Natural killer cell (primary cell): ENCODE data around the gene IGSF23. TPM values are rescaled to one million over a fixed set of nuclear protein-coding genes. Genes with fewer than 3 reads are reported as not detected.

Experiments used
- ATAC-seq, 3 donors: fragments of 150-1000 bp in 2 of 3; fragments of 200-7000 bp in 1 of 3; cut with Tn5 transposase; 1 replicate in 1 of 3; 2 replicates in 2 of 3; pipeline ENCODE4 v1.10.0; 2021; ENCODE audit warnings: mild to moderate bottlenecking in 2 of 3, moderate library complexity in 2 of 3
- DNase-seq, 2 donors: peaks; one replicate each; pipeline versions ENCODE4 v3.0.0 to v3.0.0-alpha.2; 2013 to 2021; ENCODE audit warnings: mixed read lengths in 1 of 2
- H3K27ac ChIP-seq: one replicate; pipeline ENCODE4 v1.5.1; 2013; ENCODE audit warnings: mild to moderate bottlenecking, low read length
- H3K27me3 ChIP-seq: one replicate; pipeline ENCODE4 v1.6.1; 2013; ENCODE audit warnings: low read length; ENCODE audit not compliant: control insufficient read depth, insufficient read depth
- H3K36me3 ChIP-seq: one replicate; pipeline ENCODE4 v1.6.1; 2013; ENCODE audit warnings: low read length; ENCODE audit not compliant: control insufficient read depth, insufficient read depth
- H3K4me1 ChIP-seq: one replicate; pipeline ENCODE4 v1.6.1; 2013; ENCODE audit warnings: low read length; ENCODE audit not compliant: control insufficient read depth, insufficient read depth
- H3K4me3 ChIP-seq: one replicate; pipeline ENCODE4 v1.5.1; 2013; ENCODE audit warnings: low read length
- H3K9me3 ChIP-seq: one replicate; pipeline ENCODE4 v1.6.1; 2013; ENCODE audit warnings: low read length; ENCODE audit not compliant: control insufficient read depth, insufficient read depth
- H3K27ac Mint-ChIP-seq, 2 donors: one replicate each; pipeline ENCODE4 v1.8.0; 2022; ENCODE audit warnings: mild to moderate bottlenecking in 2 of 2, mixed read lengths in 2 of 2, moderate library complexity in 1 of 2
- H3K27me3 Mint-ChIP-seq, 2 donors: one replicate each; pipeline ENCODE4 v1.8.0; 2022; ENCODE audit warnings: low read depth in 2 of 2, mixed read lengths in 2 of 2
- H3K36me3 Mint-ChIP-seq: one replicate; pipeline ENCODE4 v1.8.0; 2022; ENCODE audit warnings: mixed read lengths
- H3K4me1 Mint-ChIP-seq, 2 donors: one replicate each; pipeline ENCODE4 v1.8.0; 2022; ENCODE audit warnings: mixed read lengths in 2 of 2
- H3K4me3 Mint-ChIP-seq: one replicate; pipeline ENCODE4 v1.8.0; 2022; ENCODE audit warnings: mild to moderate bottlenecking, moderate library complexity, mixed read lengths
- H3K9me3 Mint-ChIP-seq, 2 donors: one replicate each; pipeline ENCODE4 v1.8.0; 2022; ENCODE audit warnings: mixed read lengths in 2 of 2
- CTCF ChIP-seq: fragments of 200-600 bp; IDR thresholded peaks from one replicate; pipeline ENCODE4 v1.8.0; 2022; ENCODE audit warnings: antibody characterized with exemption
- WGBS: methylation state at CpG from one replicate; pipeline ENCODE4 v1.1.7; 2013; ENCODE audit warnings: missing lambda C conversion rate; ENCODE audit not compliant: insufficient coverage; 5-methylcytosine and 5-hydroxymethylcytosine counted together
- intact Hi-C: fragments of 100-400 bp; cut with micrococcal nuclease; formaldehyde crosslinking; loops from one replicate; pipeline ENCODE4 v1.14.2; 2022
- total RNA-seq, 4 donors: library from RNA; stranded (reverse); fragments of 120-200 nt in 1 of 4; gene quantifications; one replicate each; pipeline versions ENCODE4 v1.2.3 to v1.2.4, GENCODE V29; 2013 to 2022

The IGSF23 gene
- total RNA-seq, 3 donors from 2014 or later (not counting 1 experiment from before 2014, with no cell fraction given), result not detected

GRCh38 chr19:44672226-44672625, 58.9 kb downstream of the IGSF23 start:
- H3K9me3 Mint-ChIP-seq, result no peaks in the 10 kb centered on the region
- no peaks in the 10 kb centered on the region for H3K36me3 Mint-ChIP-seq
- no peak overlapping the region for H3K27ac Mint-ChIP-seq
- no peaks in the 10 kb centered on the region for H3K27me3 Mint-ChIP-seq
- WGBS, result 78% methylated on average over 1 of the region's 1 CpG
- intact Hi-C loops, result no loop called here
- no peaks in the 10 kb centered on the region for H3K36me3 ChIP-seq
- H3K4me1 Mint-ChIP-seq, result no peaks in the 10 kb centered on the region
- no peak overlapping the region for H3K4me3 Mint-ChIP-seq
- TF ChIP-seq CTCF, result no peak
- ATAC-seq (no peak), DNase-seq (no peak)
- no peaks in the 10 kb centered on the region for H3K27me3 ChIP-seq
- H3K9me3 ChIP-seq, result no peaks in the 10 kb centered on the region
- H3K4me1 ChIP-seq, result no peaks in the 10 kb centered on the region
- no peak overlapping the region for H3K4me3 ChIP-seq
- H3K27ac ChIP-seq, result no peak overlapping the region

GRCh38 chr19:44673510-44673909, 60.1 kb downstream of the IGSF23 start:
- no peak for TF ChIP-seq CTCF
- no peaks in the 10 kb centered on the region for H3K36me3 Mint-ChIP-seq
- WGBS, result 88% methylated on average over 4 of the region's 4 CpGs

GRCh38 chr19:44675521-44675920, 62.2 kb downstream of the IGSF23 start:
- ATAC-seq, result no peak
- Mint-ChIP-seq H3K9me3 (no peaks in the 10 kb centered on the region), H3K4me1 (no peaks in the 10 kb centered on the region), H3K36me3 (no peaks in the 10 kb centered on the region), H3K27me3 (no peaks in the 10 kb centered on the region), H3K4me3 (no peak overlapping the region), H3K27ac (no peak overlapping the region)
- no peak for TF ChIP-seq CTCF
- Histone ChIP-seq H3K27me3 (no peaks in the 10 kb centered on the region), H3K4me3 (no peak overlapping the region), H3K36me3 (no peaks in the 10 kb centered on the region), H3K4me1 (no peaks in the 10 kb centered on the region), H3K27ac (no peak overlapping the region), H3K9me3 (no peaks in the 10 kb centered on the region)
- intact Hi-C loops, result no loop called here
- no peak for DNase-seq
- 93% methylated on average over 6 of the region's 6 CpGs for WGBS

More at GRCh38 chr19:44673510-44673909, 60.1 kb downstream of the IGSF23 start:
- H3K27me3 Mint-ChIP-seq, result no peaks in the 10 kb centered on the region
- H3K27ac ChIP-seq, result no peak overlapping the region
- no peaks in the 10 kb centered on the region for H3K4me1 Mint-ChIP-seq
- no peaks in the 10 kb centered on the region for H3K9me3 Mint-ChIP-seq
- no peak overlapping the region for H3K27ac Mint-ChIP-seq
- H3K4me3 ChIP-seq, result no peak overlapping the region
- DNase-seq (no peak), ATAC-seq (no peak)
- no peak overlapping the region for H3K4me3 Mint-ChIP-seq
- no peaks in the 10 kb centered on the region for H3K9me3 ChIP-seq
- no peaks in the 10 kb centered on the region for H3K36me3 ChIP-seq
- H3K4me1 ChIP-seq, result no peaks in the 10 kb centered on the region
- intact Hi-C loops, result no loop called here
- no peaks in the 10 kb centered on the region for H3K27me3 ChIP-seq

- H3K36me3 Mint-ChIP-seq, result no peaks in the 10 kb centered on the region
- Histone ChIP-seq H3K4me1 (no peaks in the 10 kb centered on the region), H3K36me3 (no peaks in the 10 kb centered on the region), H3K4me3 (no peak overlapping the region), H3K27ac (no peak overlapping the region), H3K27me3 (no peaks in the 10 kb centered on the region), H3K9me3 (no peaks in the 10 kb centered on the region)
- ATAC-seq (no peak), DNase-seq (no peak)
- 90% methylated on average over 7 of the region's 8 CpGs for WGBS
- no peak overlapping the region for H3K4me3 Mint-ChIP-seq
- H3K9me3 Mint-ChIP-seq, result no peaks in the 10 kb centered on the region
- TF ChIP-seq CTCF, result no peak
- H3K4me1 Mint-ChIP-seq, result no peaks in the 10 kb centered on the region
- no peak overlapping the region for H3K27ac Mint-ChIP-seq
- no peaks in the 10 kb centered on the region for H3K27me3 Mint-ChIP-seq
- intact Hi-C loops, result no loop called here
Observed at GRCh38 chr19:44677019-44677811, 63.9 kb downstream of the IGSF23 start.
